ENCODE results near the gene AOPEP.

The AOPEP gene

GRCh38 chr9:95103281-95103771, 376.8 kb downstream of the AOPEP start:
- H3K9ac ChIP-seq (ENCODE audit: low read depth, low read length, poor library complexity, severe bottlenecking) = no peak overlapping the region
- no peaks in the 10 kb centered on the region for H3K4me1 ChIP-seq (ENCODE audit: insufficient read depth, low read length, poor library complexity, severe bottlenecking)
- H3K79me2 ChIP-seq (ENCODE audit: insufficient read depth, low read length) = no peaks in the 10 kb centered on the region
- no peak overlapping the region for H2AFZ ChIP-seq (ENCODE audit: low read length)
- no peaks in the 10 kb centered on the region for H3F3A ChIP-seq (ENCODE audit: low read depth)
- H3K4me2 ChIP-seq (ENCODE audit: low read depth, low read length, poor library complexity, severe bottlenecking) = no peak overlapping the region
- TF ChIP-seq EZH2phosphoT487 (IDR thresholded peaks at IDR 0.05; ENCODE audit: borderline replicate concordance) = no peak
- TF ChIP-seq, protein P1, sequence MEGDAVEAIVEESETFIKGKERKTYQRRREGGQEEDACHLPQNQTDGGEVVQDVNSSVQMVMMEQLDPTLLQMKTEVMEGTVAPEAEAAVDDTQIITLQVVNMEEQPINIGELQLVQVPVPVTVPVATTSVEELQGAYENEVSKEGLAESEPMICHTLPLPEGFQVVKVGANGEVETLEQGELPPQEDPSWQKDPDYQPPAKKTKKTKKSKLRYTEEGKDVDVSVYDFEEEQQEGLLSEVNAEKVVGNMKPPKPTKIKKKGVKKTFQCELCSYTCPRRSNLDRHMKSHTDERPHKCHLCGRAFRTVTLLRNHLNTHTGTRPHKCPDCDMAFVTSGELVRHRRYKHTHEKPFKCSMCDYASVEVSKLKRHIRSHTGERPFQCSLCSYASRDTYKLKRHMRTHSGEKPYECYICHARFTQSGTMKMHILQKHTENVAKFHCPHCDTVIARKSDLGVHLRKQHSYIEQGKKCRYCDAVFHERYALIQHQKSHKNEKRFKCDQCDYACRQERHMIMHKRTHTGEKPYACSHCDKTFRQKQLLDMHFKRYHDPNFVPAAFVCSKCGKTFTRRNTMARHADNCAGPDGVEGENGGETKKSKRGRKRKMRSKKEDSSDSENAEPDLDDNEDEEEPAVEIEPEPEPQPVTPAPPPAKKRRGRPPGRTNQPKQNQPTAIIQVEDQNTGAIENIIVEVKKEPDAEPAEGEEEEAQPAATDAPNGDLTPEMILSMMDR (conservative IDR thresholded peaks at IDR 0.05; ENCODE audit: low read length) = peak; percentile 21; the same call in 1 of the 2 replicates
- H3K27me3 ChIP-seq (ENCODE audit: insufficient read depth, low read length, poor library complexity, severe bottlenecking) = no peaks in the 10 kb centered on the region
- H3K36me3 ChIP-seq (ENCODE audit: insufficient read depth, low read length) = 0 out of 2 replicates have a peak, but pooled peaks cover 3% of the 10 kb centered on the region
- no peaks in the 10 kb centered on the region for H4K20me1 ChIP-seq (ENCODE audit: insufficient read depth, low read length, poor library complexity, severe bottlenecking)
- no peaks in the 10 kb centered on the region for H3K9me3 ChIP-seq (ENCODE audit: insufficient read depth, low read depth, low read length)
- H3K4me3 ChIP-seq (ENCODE audit: low read length, poor library complexity, severe bottlenecking) = no peak overlapping the region
- no peaks in the 10 kb centered on the region for H3K9me2 ChIP-seq (replicated peaks; ENCODE audit: low read depth, low read length)

- no peak overlapping the region for H3K4me3 ChIP-seq (ENCODE audit: low read length, poor library complexity, severe bottlenecking)
- no peaks in the 10 kb centered on the region for H4K20me1 ChIP-seq (ENCODE audit: insufficient read depth, low read length, poor library complexity, severe bottlenecking)
- no peak for TF ChIP-seq EZH2phosphoT487 (IDR thresholded peaks at IDR 0.05; ENCODE audit: borderline replicate concordance)
- TF ChIP-seq, protein P1 (conservative IDR thresholded peaks at IDR 0.05; ENCODE audit: low read length) = no peak
- H3K9me2 ChIP-seq (replicated peaks; ENCODE audit: low read depth, low read length) = no peaks in the 10 kb centered on the region
- no peaks in the 10 kb centered on the region for H3K79me2 ChIP-seq (ENCODE audit: insufficient read depth, low read length)
- no peaks in the 10 kb centered on the region for H3K9me3 ChIP-seq (ENCODE audit: insufficient read depth, low read depth, low read length)
- no peak overlapping the region for H3K9ac ChIP-seq (ENCODE audit: low read depth, low read length, poor library complexity, severe bottlenecking)
- H2AFZ ChIP-seq (ENCODE audit: low read length) = no peak overlapping the region
- 0 out of 2 replicates have a peak, but pooled peaks cover 3% of the 10 kb centered on the region for H3K36me3 ChIP-seq (ENCODE audit: insufficient read depth, low read length)
- no peaks in the 10 kb centered on the region for H3K4me1 ChIP-seq (ENCODE audit: insufficient read depth, low read length, poor library complexity, severe bottlenecking)
- H3K4me2 ChIP-seq (ENCODE audit: low read depth, low read length, poor library complexity, severe bottlenecking) = no peak overlapping the region
- no peaks in the 10 kb centered on the region for H3K27me3 ChIP-seq (ENCODE audit: insufficient read depth, low read length, poor library complexity, severe bottlenecking)
- H3F3A ChIP-seq (ENCODE audit: low read depth) = no peaks in the 10 kb centered on the region
Measured at GRCh38 chr9:95103871-95104580, 377.5 kb downstream of the AOPEP start.

- no peaks in the 10 kb centered on the region for H3K9me2 ChIP-seq (replicated peaks; ENCODE audit: low read depth, low read length)
- H3K4me2 ChIP-seq (ENCODE audit: low read depth, low read length, poor library complexity, severe bottlenecking) = no peak overlapping the region
- no peak overlapping the region for H3K4me3 ChIP-seq (ENCODE audit: low read length, poor library complexity, severe bottlenecking)
- H3K27me3 ChIP-seq (ENCODE audit: insufficient read depth, low read length, poor library complexity, severe bottlenecking) = no peaks in the 10 kb centered on the region
- no peak overlapping the region for H3K9ac ChIP-seq (ENCODE audit: low read depth, low read length, poor library complexity, severe bottlenecking)
- no peaks in the 10 kb centered on the region for H4K20me1 ChIP-seq (ENCODE audit: insufficient read depth, low read length, poor library complexity, severe bottlenecking)
- no peaks in the 10 kb centered on the region for H3F3A ChIP-seq (ENCODE audit: low read depth)
- H3K79me2 ChIP-seq (ENCODE audit: insufficient read depth, low read length) = no peaks in the 10 kb centered on the region
- no peaks in the 10 kb centered on the region for H3K4me1 ChIP-seq (ENCODE audit: insufficient read depth, low read length, poor library complexity, severe bottlenecking)
- no peaks in the 10 kb centered on the region for H3K9me3 ChIP-seq (ENCODE audit: insufficient read depth, low read depth, low read length)
- 0 out of 2 replicates have a peak, but pooled peaks cover 3% of the 10 kb centered on the region for H3K36me3 ChIP-seq (ENCODE audit: insufficient read depth, low read length)
- H2AFZ ChIP-seq (ENCODE audit: low read length) = no peak overlapping the region
- TF ChIP-seq, protein P1 (conservative IDR thresholded peaks at IDR 0.05; ENCODE audit: low read length) = no peak
- no peak for TF ChIP-seq EZH2phosphoT487 (IDR thresholded peaks at IDR 0.05; ENCODE audit: borderline replicate concordance)
Measured at GRCh38 chr9:95104581-95104960, 378.1 kb downstream of the AOPEP start.
